H54 (cell line): ENCODE data around the gene CDK11A.
"Not testable (repeated sequence)": the region's sequence is repeated elsewhere in the genome, so short reads cannot be mapped to it uniquely, and the experiment has no call there.

ENCODE experiments used
- DNase-seq: peaks from one replicate; pipeline ENCODE4 v3.0.0; 2011; ENCODE audit warnings: low spot score, mixed read lengths; ENCODE audit not compliant: insufficient read length
- FAIRE-seq: peaks from 3 replicates; lab custom pipeline; 2011; peaks lifted over from hg19 to GRCh38; lab: Jason Lieb, UNC
- POLR2A ChIP-seq: IDR thresholded peaks from 2 replicates; pipeline ENCODE4 v1.6.1; 2011; ENCODE audit warnings: low read depth, mild to moderate bottlenecking, low read length

CDK11A gene

GRCh38 chr1:1703796-1704195 is 20.4 kb downstream of the CDK11A start:
- FAIRE-seq, result no peak
- DNase-seq, result no peak
- no peak for TF ChIP-seq POLR2A

GRCh38 chr1:1702506-1702905 is 21.7 kb downstream of the CDK11A start:
- not testable (repeated sequence) for DNase-seq, FAIRE-seq

GRCh38 chr1:1700557-1700956 is 23.6 kb downstream of the CDK11A start:
- not testable (repeated sequence) for FAIRE-seq

GRCh38 chr1:1700067-1700466 is 24.1 kb downstream of the CDK11A start:
- not testable (repeated sequence) for FAIRE-seq, DNase-seq

More at GRCh38 chr1:1700557-1700956, 23.6 kb downstream of the CDK11A start:
- DNase-seq, result not testable (repeated sequence)

GRCh38 chr1:1699061-1699460 is 25.1 kb downstream of the CDK11A start:
- FAIRE-seq, DNase-seq: not testable (repeated sequence)

- not testable (repeated sequence) for FAIRE-seq, DNase-seq
Observed at GRCh38 chr1:1697358-1698183, 26.6 kb downstream of the CDK11A start.

GRCh38 chr1:1696431-1697357 is 27.5 kb downstream of the CDK11A start:
- FAIRE-seq, DNase-seq: not testable (repeated sequence)

GRCh38 chr1:1692714-1693647 is 31.2 kb downstream of the CDK11A start, which contains the start of gene SLC35E2B:
Gene SLC35E2B (minus strand): TSS chr1:1692795. CDS start chr1:1676699, 16,096 bp downstream.
- DNase-seq, result not testable (repeated sequence)
- FAIRE-seq, result peak; percentile 23

- not testable (repeated sequence) for FAIRE-seq, DNase-seq
Observed at GRCh38 chr1:1692324-1692713, 31.8 kb downstream of the CDK11A start.

- not testable (repeated sequence) for DNase-seq, FAIRE-seq
Observed at GRCh38 chr1:1691443-1691842, 32.7 kb downstream of the CDK11A start.

- FAIRE-seq, result not testable (repeated sequence)
Observed at GRCh38 chr1:1689526-1689925, 34.6 kb downstream of the CDK11A start.

GRCh38 chr1:1687846-1688245 is 36.3 kb downstream of the CDK11A start:
- DNase-seq (no peak), FAIRE-seq (no peak)
- no peak for TF ChIP-seq POLR2A

More at GRCh38 chr1:1689526-1689925, 34.6 kb downstream of the CDK11A start:
- not testable (repeated sequence) for DNase-seq

- no peak for FAIRE-seq
- DNase-seq, result no peak
- no peak for TF ChIP-seq POLR2A
Observed at GRCh38 chr1:1684031-1684681, 40.0 kb downstream of the CDK11A start.
